Activated effector memory CD4-positive, alpha-beta T cell treated with Interleukin-2 at 50 U/mL for 16 hours (primary cell): ENCODE results near the gene COL4A1.
A peak's percentile ranks its signal among the peaks of the same experiment; 100 is the strongest.

Source experiments
- DNase-seq: peaks from one replicate; pipeline ENCODE4 v3.0.0-alpha.2; 2020

COL4A1 gene

DNA sequence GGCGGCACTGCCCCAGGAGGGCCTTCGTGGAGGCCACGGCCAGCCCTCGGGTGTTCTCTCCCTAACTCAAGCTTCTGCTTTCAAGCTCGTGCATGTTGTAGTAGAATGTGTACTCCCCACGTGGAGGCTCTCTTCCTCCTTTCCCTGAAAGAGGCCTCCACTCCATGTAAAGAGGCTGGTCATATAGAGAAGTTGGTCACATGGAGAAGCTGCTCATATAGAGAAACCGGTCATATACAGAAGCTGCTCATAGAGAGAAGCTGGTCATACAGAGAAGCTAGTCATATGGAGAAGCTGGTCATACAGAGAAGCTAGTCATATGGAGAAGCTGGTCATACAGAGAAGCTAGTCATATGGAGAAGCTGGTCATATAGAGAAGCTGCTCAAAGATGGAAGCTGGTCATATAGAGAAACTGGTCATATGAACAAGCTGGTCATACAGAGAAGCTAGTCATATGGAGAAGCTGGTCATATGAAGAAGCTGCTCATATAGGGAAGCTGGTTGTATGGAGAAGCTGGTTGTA lies 152.5 kb downstream of the COL4A1 start:
- no peak for DNase-seq

GRCh38 chr13:110152351-110152750 lies 154.6 kb downstream of the COL4A1 start:
- DNase-seq: no peak

DNA sequence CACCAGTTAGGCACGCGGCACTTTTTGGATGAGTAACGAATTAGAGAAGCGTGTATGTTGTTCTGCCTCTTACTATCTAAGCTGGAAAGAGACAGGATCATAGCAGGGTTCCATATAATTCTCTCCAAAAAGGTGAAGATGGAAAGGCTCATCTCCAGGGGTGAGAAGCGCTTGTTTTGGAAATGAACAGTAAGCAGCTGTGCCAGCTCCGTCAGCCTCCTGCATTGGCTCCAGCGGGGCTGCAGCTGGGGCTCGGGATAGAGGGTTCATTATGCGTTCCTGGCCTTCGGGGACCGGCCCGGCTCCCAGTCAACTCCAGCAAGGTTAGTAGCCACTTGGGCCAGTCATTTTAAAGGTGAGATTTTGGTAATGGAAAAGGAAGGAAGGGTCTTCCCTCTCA lies 155.5 kb downstream of the COL4A1 start:
- DNase-seq: no peak

DNA sequence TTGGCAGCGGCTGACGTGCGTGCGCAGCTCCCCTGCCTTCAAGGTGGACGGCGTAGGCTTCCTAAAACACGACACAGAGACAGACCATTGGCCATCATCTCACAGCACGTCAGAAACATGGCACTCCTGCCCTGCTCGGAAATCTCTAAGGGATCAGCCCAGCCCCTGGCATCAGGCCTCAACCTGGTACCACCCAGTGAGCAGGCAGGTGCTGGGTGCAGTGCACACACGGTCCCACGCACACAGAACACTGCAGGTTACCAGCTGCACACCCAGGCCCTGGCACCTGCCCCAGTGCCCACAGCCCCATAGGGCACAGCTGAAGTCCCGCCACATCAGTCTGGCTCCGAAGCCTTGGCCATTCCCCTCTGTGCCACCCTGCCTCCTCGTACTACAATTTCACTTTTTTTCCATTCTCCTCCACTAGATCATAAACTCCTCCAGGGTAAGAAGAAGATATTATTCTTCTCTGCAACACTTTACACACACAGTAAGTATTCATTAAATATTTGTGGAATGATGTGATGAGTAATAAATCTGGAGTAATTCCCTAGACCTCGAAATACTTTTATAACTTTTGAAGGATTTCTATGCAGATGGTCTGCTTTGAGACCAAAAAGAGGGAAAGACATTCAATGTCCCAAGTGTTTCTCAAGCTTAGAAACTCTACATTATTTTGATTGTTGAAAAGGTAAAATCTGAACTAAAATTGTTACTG lies 156.4 kb downstream of the COL4A1 start:
- DNase-seq: no peak

GRCh38 chr13:110149036-110149435 lies 157.9 kb downstream of the COL4A1 start:
- DNase-seq: no peak

DNA sequence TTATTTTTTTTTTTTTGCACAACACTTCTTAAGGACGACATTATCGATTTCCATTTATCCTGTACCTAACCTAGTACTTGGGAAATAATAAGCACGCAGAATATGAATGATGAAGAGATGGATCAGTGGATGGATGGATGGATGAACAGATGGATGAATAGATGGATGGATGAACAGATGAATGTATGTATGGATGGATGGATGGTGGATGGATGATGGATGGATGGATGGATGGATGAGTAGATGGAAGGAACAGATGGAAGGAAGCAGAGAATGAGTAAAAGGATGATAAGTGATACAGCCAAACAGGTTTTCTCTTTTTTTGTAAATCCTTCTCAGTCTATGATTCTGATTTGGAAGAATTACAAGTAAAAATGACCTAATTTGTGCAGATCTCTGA lies 166.9 kb downstream of the COL4A1 start:
- DNase-seq: no peak

DNA sequence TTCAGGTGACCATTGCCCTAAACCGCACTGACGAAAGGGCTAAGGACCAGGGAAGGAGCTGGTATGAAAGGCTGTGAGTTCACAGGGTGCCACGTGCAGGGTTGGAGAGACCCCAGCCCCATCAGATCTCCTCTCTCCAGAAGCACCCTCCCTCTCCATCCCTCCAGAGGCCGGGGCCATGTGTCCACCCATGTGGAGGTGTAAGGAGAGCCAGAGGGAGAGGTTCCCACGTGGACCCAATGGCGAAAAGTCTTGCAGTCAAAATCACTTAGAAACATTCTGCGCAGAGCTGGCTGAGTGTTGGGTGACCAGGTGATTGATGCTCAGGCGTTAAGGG lies 168.3 kb downstream of the COL4A1 start:
- DNase-seq: no peak

DNA sequence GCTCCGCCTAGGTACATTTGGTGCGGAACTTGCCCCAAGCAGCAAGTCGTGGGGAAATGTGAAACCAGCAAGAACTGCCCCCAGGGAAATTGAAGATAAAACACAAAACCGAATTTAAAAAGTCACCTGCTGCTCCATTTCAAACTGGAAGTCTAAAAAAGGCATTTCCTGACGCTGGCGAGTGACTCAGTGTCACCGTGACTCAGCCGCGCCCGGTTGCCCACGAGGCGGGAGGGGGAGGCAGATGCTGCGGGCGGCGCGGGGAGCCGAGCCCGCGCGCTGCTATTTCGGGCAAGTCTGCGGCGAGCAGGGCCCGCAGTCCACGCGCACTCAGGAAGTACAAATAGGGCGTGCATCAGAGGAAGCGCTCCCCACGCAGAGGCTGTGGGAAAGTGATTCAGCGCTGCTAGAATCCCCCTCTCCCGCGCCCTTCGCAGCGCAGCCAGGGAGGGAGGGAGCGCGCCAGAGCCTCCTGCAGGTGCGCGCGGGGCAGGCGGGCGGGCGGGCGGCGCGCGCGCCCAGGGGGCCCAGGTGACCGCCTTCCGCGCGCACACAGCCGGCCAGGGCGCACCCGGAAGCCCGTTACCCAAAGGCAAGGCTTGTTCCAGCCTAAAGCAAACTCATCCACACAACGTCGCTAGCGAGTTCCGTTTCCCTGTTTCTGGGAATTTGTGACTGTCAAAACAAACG lies 168.8 kb downstream of the COL4A1 start:
- DNase-seq: peak; percentile 27

DNA sequence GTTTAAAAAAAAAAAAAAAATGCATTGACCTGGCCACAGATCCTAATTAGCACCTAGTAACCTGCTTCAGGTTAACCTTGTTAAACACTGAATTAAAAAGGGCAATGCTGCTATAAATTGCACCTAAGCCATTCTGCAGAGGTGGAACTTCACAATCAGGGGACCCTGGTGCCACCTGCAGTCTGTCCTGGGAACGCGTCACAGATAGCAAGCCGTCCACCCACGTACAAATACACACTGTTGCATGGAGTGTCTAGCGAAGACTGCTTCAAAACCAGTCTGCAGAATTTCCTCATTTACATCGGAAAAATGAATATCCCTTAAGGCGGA lies 169.3 kb downstream of the COL4A1 start:
- no peak for DNase-seq

GRCh38 chr13:110136660-110137585 lies 170.0 kb downstream of the COL4A1 start:
- no peak for DNase-seq

- DNase-seq: no peak
Observed at GRCh38 chr13:110135977-110136597, 170.9 kb downstream of the COL4A1 start.

- DNase-seq: no peak
Observed at GRCh38 chr13:110134801-110135200, 172.2 kb downstream of the COL4A1 start.

DNA sequence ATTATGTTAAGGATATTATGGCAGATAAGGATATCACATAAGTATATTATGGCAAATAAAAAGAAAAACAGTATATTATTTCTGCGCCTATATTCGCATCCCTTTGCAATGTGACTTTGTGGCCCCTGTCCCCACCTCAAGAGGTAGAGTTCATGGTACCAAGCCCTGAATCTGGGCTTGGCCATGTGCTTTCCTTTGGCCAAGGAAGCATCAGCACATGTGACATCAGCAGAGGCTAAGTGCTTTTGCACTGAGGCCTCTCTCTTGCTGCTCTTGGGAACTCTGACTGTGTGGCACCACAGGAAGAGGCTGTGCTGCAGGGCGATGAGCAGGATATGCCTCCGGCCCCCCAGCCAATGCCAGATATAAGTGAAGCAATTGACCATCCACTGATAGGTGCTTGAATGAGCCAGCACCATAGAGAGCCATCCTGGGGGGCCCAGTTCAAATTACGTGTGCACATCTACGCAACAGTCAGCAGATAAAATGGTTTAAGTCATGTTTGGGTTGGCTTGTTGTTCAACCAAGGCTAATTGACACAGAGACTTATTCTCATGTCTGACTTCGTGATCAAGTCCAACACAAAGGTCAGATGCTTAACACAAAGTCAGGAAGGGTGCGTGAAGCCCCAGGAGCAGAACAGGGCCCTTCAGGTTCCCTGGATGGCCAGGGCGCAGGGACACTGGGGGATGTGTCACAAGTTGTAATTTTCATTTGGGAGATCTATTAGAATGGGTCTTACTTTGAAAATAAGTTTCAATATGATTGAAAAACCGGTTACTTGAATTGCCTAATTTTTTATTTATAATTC lies 173.3 kb downstream of the COL4A1 start:
- DNase-seq: no peak

GRCh38 chr13:110132225-110132982 lies 174.6 kb downstream of the COL4A1 start:
- DNase-seq: no peak

DNA sequence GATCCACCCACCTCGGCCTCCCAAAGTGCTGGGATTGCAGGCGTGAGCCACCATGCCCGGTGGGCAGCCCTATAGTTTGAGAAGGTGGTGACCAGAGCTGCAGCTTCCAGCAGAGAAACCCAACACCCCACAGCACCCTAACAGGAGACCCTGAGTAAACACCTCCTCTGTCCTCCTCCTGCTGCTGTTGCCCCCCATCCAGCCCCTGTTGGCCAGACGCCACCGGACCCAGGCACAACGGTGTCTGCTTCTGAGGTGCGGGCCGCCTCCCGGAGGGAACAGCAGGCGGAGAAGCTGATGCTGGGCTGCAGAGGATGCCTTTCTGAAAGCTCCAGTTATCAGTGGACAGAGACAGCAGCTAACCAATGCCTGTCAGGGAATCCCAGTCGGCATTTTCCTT lies 175.5 kb downstream of the COL4A1 start:
- no peak for DNase-seq

- DNase-seq: no peak
Observed at GRCh38 chr13:110130431-110130830, 176.5 kb downstream of the COL4A1 start.

DNA sequence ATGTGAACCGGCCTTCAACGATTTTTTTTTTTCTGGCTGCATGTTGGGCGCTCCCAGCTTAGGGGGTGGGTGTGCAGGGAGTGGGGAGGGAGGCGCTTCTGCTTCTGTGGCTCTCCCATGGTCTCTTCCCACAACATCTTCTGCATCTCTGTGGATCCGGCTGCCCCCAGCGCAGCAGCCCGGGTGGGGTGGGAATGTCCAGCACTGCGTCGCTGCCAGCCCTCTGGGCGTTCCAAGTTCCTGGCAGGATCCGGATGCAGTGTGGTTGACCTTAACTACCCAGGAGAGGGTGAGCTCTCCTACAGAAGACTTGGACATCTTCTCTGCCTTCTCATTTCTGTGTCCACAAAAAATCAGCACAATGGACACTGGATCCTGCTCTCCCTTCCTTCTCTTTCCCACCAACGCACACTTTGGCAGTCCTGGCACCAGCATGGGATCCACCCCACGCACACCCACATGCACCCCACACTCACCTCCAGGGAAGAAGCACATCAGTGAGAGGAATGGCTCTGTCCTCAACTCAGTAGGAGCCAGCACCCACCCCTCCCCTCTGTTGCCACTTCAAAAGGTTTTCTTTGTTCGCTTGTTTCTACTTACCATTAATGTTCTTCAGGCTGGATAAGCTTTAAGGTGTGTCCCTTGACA lies 177.3 kb downstream of the COL4A1 start:
- no peak for DNase-seq

DNA sequence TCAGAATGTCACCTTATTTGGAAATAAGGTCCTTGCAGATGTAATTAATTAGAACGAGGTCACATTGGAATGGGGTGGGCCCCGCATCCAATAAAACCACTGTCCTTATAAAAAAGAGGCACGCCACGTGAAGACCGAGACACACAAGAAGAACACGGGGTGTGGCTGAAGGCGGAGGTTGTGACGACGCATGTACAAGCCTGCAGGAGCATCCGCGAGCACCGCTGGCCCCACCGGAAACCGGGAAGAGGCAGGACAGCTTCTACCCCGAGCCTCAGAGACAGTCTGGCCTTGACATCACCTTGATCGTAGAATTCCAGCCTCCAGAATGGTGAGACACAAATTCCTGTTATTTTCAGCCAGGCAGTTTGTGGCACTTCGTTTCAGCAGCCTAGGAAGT lies 177.9 kb downstream of the COL4A1 start:
- DNase-seq: no peak

GRCh38 chr13:110128546-110128945 lies 178.4 kb downstream of the COL4A1 start:
- DNase-seq: no peak

DNA sequence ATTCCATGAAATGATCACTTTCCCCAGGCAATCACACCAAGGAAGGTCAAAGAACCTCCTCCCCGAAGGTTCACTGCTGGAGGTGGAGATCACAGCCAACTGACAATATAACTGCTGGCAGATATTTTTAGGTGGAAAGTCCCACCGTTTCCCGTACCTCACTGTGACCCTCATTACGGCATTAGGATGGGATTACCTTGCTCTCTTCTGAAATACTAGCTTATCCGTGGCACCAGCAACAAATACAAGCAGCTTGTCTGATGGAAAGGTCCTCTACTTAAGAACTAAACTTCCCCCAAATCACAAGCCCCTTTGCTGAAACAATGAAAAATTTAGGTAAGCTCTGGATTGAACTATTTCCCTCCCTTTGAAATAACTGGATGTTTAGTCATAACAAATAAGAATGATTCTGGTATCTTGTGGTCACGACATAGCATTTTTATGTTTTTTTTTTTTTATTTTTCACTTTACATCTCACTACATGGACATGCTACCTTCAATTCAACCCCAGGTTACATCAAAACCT lies 178.9 kb downstream of the COL4A1 start:
- no peak for DNase-seq
